GM18505 (cell line): ENCODE measurements around the gene CAMK4.

ENCODE experiments used
- ATAC-seq: cut with Tn5 transposase; IDR thresholded peaks from one replicate; pipeline ENCODE4 v1.9.1; 2021; ENCODE audit not compliant: unreplicated experiment
- POLR2A ChIP-seq: IDR thresholded peaks from 4 replicates; pipeline ENCODE4 v1.6.1; 2011; ENCODE audit warnings: borderline replicate concordance; ENCODE audit not compliant: insufficient read depth, insufficient read length; ENCODE audit errors: extremely low read depth

Gene CAMK4

GRCh38 chr5:111259636-111260035 lies 35.5 kb downstream of the CAMK4 start:
- no peak for ATAC-seq
- TF ChIP-seq POLR2A: no peak

DNA sequence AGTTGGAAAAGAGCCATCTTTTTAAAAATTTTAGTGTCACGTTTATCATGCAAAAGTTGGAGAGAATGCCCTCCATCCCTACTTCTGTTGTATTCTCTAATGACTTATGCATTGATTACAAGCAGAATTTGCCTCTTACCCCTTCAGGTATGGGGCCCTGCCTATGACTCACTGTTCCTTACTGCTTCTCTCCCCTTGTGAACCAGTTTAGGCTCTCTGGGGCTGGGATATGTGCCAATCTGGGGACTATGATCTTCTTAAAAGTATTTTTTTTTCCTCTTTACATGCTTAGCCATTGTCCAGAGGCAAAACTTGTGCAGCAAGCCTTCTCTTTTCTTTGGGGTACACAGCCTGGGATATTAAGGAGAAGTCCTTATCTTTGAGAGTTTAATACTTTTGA lies 37.4 kb downstream of the CAMK4 start:
- ATAC-seq: no peak
- no peak for TF ChIP-seq POLR2A

GRCh38 chr5:111262153-111262552 lies 38.0 kb downstream of the CAMK4 start:
- no peak for ATAC-seq
- TF ChIP-seq POLR2A: no peak

- ATAC-seq: no peak
Observed at GRCh38 chr5:111262815-111263214, 38.6 kb downstream of the CAMK4 start.

DNA sequence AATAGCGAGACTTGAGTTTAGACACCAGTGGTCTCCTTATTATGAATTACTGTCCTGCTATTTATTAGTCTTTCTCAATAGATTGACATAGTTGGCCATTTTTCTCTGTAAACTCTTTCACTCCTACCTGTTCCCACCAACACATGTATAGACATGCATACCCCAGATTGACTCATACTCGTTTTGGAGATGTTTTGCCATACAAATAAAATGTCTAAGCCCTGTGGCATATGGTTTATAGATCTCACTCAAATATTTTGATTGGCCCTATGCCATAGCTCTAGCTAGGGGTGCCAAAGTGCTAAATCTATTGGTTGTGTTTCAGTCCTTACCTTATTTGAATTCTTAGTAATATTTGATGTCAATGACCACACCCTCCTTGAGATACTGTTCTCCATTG lies 42.3 kb downstream of the CAMK4 start:
- ATAC-seq: no peak
- TF ChIP-seq POLR2A: no peak

More at GRCh38 chr5:111262815-111263214, 38.6 kb downstream of the CAMK4 start:
- no peak for TF ChIP-seq POLR2A

DNA sequence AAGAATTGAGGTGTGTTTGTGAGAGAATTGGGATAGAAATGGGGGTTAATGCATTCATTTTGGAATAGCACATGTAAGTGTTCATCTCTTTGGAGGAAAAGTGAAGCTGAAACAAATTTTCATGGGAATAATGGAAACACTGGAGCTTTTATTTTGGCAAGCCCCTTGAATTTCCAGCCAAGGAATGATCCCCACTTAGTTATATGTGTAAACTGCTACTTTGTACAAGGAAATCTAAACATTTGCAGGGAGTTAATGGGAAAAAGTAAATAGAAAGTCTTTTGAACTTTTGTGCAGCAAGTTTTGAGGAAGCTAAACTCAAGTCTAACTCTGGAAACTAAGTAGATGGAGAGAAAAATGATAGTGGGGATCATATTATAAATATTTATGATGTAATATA lies 44.1 kb downstream of the CAMK4 start:
- no peak for TF ChIP-seq POLR2A
- no peak for ATAC-seq

- no peak for TF ChIP-seq POLR2A
Observed at GRCh38 chr5:111271885-111272284, 47.7 kb downstream of the CAMK4 start.

DNA sequence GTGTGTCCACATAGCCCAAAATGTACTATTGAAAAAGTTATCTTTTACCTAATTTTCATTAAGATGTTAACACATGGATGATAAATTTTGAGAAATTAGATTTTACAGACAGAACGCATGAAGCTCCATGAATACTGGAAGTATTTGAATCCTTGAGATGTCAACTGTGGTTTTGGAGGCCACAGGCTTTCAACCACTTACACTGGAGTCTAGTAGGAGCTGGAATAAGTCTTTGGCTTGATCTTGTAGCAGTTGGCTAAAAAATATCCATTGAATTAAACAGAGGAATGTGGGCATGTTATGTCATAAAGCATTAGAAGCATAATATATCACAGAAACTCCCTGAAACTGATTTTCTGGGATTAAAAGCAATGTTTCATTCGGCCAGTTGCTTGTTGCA lies 52.9 kb downstream of the CAMK4 start:
- TF ChIP-seq POLR2A: no peak
- no peak for ATAC-seq

More at GRCh38 chr5:111271885-111272284, 47.7 kb downstream of the CAMK4 start:
- ATAC-seq: no peak

DNA sequence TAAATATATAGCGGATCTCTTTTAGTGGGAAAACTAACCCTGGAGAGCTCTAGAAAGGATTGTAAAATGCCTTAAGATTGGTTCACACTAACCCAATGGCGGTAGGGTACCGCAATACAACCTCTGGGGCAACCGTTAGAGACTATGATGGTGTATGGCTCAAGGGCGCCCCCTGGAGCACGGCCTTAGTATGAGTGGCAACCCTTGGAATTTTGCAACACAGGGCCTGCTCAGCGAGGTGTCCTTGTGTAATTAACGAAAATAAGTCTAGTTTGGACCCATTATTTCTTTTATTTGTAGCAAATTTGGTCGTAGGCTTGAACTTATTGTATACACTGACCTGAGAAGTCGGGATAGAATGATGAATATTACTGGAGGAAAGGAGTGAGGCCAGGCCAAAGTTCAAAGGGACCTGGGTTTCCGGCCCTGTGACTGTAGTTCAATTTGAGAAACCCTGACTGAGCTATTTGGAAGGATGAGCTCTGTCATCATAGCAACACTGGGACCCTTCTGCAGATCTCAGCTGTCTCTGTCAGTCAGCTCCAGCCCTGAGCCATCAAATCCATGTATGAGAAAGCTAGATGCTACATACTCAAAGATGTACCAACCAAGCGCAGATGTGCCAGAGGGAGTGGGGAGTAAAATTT lies 54.8 kb downstream of the CAMK4 start:
- peak; percentile 77 for ATAC-seq
- no peak for TF ChIP-seq POLR2A

DNA sequence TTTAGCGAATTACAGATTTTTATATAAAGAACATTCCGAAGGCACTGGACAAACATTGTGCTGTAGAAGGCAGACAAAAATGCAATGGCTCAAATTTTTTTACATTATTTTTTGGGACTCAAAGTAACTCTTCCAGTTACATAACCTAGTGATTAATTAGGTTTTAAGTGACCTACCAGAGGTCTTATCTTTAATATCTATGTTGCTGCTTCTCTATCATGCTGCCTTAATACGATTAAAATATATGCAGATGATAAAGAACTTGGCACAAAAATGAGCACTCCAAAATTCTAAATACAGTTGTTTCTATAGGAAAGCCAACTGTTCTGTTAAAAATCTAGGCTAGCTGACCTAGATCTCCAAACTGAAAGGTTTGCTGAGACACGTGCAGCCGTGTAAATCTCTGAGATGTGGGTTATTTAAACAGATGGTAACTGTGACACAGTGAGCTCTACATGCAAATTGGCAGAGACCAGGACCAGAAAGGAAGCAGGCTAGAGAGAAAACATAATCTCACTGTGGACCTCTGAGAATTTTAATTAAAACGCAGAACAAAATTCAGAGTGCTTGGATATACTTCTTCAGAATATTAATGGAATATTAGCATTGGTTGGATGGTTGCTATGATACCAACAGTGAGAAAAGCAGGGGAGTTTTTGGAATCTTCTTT lies 56.2 kb downstream of the CAMK4 start:
- no peak for TF ChIP-seq POLR2A

GRCh38 chr5:111282798-111283197 lies 58.6 kb downstream of the CAMK4 start:
- no peak for TF ChIP-seq POLR2A
- ATAC-seq: no peak

More for the DNA sequence above, 56.2 kb downstream of the CAMK4 start:
- ATAC-seq: no peak

GRCh38 chr5:111284825-111285224 lies 60.6 kb downstream of the CAMK4 start:
- TF ChIP-seq POLR2A: no peak
- no peak for ATAC-seq

- ATAC-seq: no peak
- no peak for TF ChIP-seq POLR2A
Observed at GRCh38 chr5:111294551-111294950, 70.4 kb downstream of the CAMK4 start.

DNA sequence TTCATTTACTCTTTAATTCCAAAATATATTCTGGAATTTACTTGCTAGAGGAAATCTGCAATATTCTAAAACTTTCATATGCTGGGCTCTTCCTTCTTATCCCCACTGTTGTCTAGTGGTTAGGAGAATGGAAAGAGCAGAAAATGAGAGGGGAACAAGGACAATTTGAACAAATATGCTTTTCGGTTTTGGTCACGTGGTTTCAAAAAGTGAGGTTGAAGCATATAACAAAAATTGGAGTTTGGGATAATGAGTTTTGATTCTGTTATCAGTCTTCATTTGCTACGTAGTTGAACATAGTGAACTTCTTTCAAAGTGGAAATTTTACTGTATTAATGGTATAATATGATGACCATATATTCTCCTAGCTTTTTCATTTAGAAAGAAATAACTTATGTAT lies 71.5 kb downstream of the CAMK4 start:
- no peak for ATAC-seq
- TF ChIP-seq POLR2A: no peak

- ATAC-seq: no peak
- no peak for TF ChIP-seq POLR2A
Observed at GRCh38 chr5:111296570-111296969, 72.4 kb downstream of the CAMK4 start.

DNA sequence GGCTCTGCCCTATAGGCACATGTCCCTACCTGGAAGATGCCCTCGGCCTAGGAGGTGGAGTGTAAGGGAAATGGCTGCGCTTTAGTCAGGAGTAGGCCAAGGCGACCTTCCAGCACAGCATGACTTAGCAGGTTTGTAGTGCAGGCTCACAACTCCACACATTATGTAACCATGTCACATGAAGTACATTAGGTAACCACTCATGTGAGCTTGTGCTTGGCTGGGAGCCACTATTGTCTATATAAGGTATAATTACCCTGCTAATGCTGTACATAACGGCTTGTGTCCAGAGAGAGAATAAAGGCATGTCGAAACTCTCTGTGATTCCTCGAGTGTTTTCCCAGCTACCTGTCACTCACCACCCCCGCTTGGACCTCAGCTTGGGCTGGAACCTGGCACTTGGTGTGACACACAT lies 74.9 kb downstream of the CAMK4 start:
- no peak for ATAC-seq

More for the DNA sequence above, 74.9 kb downstream of the CAMK4 start:
- TF ChIP-seq POLR2A: no peak
